HG03066 (cell line): ENCODE measurements around the gene SALL3.

Experiments used
- ATAC-seq: cut with Tn5 transposase; IDR thresholded peaks from one replicate; pipeline ENCODE4 v1.9.1; 2021; ENCODE audit warnings: low read depth; ENCODE audit not compliant: unreplicated experiment

SALL3 gene

GRCh38 chr18:78979056-78979729, 425 bp upstream of the SALL3 start:
- ATAC-seq, result no peak

DNA sequence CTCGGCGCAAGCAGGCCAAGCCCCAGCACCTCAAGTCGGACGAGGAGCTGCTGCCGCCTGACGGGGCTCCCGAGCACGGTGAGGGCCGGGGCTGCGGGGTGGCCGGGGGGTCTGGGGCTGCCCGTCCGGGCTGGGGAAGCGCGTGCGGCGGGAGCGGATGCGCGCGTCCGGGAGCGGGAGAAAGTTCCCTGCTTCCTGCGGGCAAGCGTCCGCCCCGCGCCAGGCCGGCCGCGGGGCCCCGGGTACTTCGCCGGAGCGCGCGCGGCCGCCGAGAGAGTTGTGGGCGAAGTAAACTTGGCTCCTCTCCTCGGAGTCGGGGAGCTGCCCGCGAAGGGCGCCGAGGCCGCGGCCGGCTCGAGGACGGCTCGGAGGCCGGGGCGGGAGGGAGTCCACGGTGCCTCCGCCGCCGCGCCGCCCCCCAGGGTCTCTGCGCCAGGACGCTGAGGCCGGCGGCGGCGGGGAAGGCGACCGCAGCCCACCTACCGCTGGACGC, 707 bp downstream of the SALL3 start:
- no peak for ATAC-seq

DNA sequence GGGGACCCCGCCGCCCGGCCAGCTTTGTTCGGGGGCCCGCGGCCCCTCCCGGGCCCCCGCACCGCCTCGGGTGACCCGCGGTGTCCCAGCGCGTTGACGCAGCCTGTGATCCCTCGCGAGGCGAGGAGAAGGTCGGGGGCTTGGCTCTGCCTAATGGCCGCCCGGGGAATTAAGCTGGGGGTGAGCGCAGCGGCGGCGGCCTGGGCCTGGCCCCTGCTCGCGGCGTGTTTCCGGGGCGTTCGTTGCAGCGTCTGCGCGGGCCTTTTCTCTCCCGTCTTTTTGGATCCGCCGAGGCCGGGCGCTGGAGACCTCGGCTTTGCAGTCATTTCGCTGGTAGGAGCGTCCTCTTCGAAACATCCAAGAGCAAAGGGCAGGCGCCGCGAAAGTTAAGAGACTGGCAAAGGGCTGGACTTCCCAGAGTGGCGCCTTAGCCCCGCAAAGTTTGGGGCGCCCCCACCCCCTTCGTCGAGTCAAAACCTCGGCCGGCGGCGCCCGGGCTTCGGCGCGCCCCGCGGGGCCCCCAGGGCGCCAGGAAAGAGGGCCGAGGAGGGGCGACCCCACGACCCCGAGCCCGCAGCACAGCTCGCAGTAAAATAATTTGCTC, 1.3 kb downstream of the SALL3 start:
- ATAC-seq, result no peak

DNA sequence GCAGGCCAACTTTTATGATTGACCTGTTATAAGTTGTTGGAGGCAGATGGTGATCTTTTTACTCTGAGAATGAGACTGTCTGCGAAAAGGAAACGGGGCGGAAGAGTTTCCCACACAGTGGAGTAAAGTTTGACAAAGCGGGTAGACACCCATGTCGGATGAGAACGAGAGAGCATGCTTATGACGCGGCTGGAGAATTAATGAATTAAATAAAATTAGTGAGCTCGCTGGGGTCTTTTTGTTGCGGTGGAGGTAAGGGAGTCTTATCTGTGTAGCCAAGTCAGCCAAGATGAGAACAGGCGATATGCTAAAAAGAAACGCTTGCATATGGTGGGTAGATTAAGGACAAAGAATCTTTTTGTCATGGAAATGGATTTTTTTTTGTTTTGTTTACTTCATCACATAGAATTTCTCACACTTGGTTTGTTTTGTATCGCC, 1.8 kb downstream of the SALL3 start:
- ATAC-seq, result no peak

DNA sequence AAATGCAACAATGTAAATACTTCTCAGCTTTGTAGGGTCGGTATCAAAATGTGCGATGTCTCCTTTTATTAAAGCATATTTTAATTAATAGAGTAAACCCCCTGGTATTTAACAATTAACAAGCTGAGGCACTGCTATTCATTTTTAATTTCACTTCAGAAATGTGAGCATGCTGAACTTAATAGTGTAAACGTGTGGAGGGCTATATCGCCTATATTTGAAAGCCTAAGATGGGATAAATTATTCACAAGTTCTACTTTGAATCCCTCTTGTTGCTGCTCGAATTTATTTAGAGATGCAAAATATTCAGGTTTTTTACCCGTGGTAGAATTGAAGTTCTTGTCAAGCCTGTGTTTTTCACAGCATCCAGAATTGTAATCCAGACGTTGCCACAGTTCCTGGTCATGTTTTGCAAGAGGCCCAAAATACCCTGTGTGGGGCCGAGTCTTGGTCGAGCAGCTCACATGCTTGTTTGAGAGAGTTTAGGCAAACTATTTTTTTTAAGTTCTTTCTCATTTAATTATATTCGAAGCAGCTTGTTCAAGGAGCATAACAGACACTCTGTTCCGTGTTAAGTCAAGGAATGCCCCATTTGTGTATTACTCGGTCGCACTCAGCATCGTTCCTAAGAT, 2.5 kb downstream of the SALL3 start:
- no peak for ATAC-seq

DNA sequence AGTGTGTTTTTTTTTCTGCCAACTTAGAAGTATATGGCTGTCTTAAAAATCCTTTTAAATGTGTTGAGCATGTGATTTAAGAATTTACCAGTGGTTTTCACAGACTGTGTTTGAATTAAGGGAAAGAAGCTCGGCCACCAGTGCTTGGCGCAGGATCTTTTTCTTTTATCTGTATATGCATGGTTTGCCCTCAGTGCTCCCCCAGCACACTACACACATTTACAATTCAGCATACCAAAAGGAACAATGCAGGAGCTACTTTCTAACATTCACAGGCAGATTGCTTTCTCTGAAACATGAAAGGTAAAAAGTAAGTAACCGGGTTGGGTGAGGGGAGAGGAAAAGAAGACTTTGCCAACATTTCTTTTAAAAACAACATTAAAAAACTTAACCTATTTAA, 3.9 kb downstream of the SALL3 start:
- ATAC-seq, result no peak

DNA sequence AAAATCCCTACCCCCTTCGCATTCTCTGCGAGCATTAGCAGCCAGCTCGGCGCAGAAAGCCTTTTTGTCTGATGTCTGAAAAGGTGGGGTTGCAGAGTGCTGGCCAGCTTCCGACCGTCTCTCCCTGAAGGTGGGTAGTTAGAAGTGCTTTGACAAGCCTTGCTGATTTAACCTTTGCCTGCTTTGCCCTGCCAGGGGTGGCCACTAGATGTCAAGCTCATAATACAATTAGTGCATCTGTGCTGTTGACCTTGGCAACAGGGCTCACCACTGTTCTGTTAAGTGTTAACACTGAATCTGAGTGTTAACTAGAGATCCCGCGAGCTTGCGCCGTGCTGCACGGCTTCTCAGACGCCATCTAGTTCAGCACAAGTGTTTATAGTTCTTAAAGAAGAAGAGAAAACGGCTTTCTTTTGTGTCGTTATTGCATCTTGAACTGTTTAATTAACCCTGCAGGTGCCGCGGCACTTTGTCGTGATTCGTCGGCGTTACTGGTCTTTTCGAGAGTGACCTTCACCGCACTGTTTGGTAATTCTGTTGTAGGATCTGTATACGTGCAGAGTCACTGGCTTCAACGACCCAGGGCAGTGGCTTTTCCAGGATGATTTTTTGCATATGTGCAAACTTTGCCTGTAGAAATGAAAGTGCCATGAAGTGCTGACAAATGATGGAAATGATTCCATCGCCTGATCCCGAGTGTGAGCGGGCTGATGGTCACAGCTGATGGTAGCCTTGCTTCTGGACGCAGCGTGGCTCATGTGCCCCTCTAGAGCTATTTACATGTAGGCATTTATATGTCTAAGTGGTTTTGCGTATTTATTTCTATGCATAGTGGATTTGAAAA, 5.5 kb downstream of the SALL3 start:
- ATAC-seq, result no peak

DNA sequence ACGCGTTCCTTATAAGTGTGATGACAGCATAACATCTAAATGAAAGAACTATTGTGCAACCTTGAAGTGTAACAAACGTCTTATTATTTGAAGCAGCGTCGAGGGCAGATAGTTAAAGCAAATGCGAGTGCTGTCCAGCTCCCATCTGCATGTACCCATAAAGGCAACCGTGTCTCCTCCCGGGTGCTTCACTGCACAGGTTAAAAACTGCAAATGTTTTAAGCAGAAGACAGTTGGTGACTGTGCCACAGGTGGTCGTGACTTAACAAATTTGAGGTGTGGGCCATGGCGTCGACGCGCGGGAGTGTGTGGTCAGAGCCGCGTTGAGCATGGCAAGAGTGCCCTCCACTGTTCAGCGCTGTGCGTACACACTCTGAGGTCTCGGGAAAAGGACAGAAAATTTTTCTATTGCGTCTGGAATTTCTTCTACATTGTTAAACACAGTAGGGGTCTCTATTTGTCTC, 6.4 kb downstream of the SALL3 start:
- ATAC-seq, result no peak

- no peak for ATAC-seq
Observed at GRCh38 chr18:78991446-78991845, 11.8 kb downstream of the SALL3 start.

GRCh38 chr18:78992041-78993011, 12.7 kb downstream of the SALL3 start:
- no peak for ATAC-seq

GRCh38 chr18:78993014-78993926, 13.7 kb downstream of the SALL3 start:
- ATAC-seq, result no peak

GRCh38 chr18:78994000-78994399, 14.4 kb downstream of the SALL3 start:
- no peak for ATAC-seq

DNA sequence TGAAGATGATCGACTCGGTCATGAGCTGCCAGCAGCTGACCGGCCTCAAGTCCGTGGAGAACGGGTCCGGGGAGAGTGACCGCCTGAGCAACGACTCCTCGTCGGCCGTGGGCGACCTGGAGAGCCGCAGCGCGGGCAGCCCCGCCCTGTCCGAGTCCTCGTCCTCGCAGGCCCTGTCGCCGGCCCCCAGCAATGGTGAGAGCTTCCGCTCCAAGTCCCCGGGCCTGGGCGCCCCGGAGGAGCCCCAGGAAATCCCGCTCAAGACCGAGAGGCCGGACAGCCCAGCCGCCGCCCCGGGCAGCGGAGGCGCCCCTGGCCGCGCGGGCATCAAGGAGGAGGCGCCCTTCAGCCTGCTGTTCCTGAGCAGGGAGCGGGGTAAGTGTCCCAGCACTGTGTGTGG, 14.9 kb downstream of the SALL3 start:
- no peak for ATAC-seq

DNA sequence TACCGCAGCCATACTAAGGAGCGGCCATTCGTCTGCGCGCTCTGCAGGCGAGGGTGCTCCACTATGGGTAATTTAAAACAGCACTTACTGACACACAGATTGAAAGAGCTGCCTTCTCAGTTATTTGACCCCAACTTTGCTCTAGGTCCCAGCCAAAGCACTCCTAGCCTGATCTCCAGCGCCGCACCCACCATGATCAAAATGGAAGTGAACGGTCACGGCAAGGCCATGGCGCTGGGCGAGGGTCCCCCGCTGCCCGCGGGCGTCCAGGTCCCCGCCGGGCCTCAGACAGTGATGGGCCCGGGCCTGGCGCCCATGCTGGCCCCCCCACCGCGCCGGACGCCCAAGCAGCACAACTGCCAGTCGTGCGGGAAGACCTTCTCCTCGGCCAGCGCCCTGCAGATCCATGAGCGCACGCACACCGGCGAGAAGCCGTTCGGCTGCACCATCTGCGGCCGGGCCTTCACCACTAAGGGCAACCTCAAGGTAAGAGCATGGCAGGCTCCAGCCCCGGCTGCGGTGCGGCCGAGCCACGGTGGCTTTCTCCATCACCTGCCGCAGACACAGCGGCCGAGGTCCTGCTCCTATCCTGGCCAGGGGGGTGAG, 15.5 kb downstream of the SALL3 start:
- ATAC-seq, result no peak

DNA sequence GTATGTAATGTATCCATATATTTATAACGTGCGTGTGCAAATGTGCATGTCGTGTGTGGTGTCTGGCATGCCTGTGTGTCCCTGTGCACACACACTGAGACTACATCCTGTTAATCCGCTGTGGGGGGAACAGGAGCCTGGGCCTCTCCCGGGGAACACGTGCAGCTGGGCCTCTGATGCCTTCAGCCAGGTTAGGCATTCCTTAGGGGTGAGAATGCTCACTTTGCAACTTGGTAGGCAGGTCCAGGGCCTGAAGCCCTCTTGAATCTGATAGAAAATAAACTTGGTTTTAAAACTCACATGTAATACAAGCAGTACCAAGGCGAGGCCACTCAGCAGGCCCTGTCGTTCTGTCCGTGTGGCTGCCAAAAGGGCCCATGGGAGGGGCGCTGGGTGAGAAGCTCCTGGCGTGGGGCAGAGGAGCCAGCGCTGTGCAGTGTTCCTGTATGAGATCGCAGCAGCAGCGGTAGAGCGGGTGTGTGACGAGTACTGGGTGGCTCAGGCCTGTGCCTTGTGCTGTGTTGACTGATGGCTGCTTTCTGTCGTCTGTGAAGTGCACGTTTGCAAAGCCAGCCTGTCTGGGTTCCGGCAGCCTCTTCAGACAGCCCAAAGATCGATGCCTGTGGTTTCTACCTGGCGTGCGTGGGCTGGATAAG, 16.2 kb downstream of the SALL3 start:
- ATAC-seq, result no peak

DNA sequence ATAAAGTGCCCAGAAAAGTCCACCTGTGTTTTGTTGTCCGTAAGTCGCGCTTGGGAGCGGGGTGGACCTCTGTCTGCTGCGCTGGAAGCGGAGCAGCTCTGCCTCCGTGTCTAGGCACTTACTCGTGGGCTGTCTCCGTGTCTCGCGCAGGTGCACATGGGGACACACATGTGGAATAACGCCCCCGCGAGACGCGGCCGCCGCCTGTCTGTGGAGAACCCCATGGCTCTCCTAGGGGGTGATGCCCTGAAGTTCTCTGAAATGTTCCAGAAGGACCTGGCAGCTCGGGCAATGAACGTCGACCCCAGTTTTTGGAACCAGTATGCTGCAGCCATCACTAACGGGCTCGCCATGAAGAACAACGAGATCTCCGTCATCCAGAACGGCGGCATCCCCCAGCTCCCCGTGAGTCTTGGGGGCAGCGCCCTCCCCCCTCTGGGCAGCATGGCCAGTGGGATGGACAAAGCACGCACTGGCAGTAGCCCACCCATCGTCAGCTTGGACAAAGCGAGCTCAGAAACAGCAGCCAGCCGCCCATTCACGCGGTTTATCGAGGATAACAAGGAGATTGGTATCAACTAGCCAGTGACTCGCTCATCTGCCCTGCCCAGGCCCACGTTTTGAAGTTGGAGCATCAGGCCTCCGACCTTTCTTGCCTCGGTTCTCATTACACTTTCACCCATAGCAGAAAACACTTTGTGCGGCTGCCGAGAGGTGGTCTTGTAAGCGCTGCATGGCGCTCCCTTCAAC, 17.3 kb downstream of the SALL3 start:
- no peak for ATAC-seq
